ENCODE results near the gene KAT6B.

The KAT6B gene

DNA sequence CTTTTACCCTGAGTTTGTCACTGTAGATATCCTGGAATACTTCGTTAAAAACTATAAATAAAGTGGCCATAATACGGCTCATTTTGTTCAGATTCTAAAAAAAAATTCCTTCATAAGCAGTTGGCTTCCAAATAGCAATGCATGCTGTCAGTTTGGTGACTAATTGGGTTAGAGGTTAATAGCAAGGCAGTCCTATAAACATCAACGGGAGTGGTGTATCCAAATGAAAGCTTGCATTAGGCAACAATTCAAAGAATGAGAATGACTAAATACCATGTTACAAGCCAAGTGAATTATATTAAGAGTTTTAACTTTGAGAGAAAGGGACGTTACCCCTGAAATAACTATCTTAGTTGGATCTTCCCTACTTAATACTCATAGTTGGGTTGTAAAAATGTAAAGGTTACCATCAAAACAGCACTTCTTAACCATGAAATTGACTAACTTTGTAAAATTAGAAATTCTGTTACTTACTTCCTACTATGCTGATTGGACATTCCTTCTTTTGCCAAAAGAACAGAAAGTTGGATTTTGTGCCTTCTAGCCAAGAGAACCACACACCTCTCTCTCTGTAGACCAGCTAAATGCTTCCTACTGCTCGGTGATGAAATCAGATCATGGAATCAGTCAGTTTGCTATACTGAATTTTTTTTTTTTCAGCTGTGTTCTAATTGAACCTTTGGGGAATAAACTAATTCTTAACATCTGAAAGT lies 98.0 kb downstream of the KAT6B start:
- no peak for DNase-seq

DNA sequence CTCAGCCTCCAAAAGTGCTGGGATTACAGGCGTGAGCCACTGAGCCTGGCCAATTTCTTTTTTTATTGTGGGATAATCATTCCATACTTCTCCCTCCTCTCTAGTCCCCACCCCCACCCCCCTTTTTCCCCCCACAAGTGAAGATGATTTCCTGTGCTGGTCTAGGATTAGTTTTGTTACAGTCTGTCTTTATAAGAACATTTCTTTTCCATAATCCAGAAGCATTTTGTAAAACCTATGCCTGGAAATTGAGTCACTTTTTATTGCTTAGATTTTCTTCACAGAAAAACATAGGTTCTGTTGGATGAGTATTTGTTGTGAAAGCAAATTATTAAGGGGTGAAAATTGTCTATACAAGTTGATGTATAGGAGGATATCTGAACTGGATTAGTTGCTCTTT lies 98.9 kb downstream of the KAT6B start:
- DNase-seq = no peak

DNA sequence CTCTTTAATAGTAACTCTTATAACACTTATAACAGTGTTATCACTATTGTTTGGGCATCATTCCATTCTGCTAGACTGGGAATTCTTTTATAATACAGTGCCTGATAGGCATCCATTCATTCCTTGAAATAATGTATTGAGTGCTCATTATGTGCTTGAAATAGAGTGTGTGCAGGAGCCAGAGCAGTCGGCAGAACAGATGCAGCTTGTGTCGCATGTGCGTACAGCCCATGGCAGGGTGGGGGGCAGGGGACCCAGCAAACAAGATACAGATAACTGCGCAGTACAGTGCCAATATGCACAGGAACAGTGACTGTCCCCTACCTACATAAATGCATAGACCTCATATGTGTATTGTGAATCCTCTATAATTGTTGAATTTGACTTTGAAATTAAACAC lies 99.3 kb downstream of the KAT6B start:
- no peak for DNase-seq

DNA sequence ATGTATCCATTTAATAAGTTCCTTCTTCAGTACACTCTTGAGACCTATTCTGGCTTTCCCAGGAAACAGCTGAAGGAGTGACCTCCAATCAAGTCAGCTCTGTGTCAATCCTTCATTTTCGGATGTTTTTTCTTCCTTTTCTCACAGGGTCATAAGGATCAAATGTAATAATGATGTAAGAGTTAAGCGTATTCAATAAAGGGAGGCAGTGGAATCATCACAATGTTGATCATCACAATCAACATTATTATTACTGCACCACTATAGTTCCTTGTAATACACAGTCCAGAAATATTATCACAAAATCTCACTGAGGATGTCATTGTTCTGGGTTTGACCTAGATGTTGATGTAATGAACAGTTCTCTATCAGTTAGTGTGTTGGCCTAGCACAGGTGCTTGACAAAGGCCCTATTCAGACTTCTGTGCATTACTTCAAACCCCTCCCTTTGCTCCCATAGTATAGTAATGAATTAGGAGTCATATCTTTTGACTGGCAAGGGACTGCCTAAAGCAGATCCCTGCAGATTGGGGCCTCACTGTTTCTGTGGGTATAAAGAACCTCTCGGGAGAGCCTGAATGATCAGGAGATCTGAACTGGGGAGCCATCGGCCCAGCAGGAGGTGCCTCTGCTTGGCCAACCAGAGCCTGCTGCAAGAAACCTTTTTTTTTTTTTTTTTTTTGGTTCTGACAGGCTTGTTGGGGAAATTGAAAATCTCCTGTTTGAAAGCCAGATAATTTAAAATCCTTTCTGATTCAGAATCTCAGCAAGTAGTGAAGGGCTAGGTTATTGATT lies 100.6 kb downstream of the KAT6B start:
- no peak for DNase-seq

DNA sequence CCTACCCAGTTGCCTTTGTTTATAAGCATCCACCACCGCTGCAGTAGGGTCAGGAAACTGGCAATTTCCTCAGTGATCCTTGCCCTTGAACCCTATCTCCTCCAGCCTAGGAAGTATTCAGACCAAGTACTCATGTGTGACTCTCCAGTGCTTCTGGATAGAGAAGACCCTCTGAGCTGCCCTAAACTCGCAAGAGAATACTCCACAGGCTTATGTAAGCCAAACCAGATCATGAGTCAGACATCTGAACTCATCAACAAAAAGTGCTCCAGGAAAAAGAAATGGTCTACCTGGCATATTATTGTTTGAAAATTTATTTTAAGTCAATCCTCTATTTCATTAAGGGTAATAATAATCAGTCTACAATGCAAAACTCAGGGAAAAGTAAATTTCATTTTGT lies 101.3 kb downstream of the KAT6B start:
- no peak for DNase-seq

DNA sequence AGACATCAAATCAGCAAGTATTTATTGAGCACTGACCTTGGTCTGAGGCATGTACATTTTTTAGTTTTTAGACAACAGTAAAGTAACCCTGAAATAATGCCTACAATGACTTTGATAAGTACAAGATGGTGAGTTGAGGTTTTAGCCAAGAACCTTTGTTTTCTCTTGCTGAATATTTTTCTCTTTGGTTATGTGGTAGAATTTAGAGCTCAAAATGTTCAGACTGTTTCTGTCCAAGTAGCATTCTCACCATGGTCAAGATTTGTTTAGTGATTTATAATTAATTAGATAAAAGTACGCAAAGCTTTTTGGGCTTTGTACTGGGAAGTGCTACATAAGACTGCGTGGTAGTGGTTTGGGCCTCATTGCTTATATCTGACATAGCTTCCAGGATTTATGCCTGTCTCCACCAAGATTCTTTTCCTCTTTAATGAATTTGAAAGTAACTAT lies 102.4 kb downstream of the KAT6B start:
- DNase-seq = no peak

DNA sequence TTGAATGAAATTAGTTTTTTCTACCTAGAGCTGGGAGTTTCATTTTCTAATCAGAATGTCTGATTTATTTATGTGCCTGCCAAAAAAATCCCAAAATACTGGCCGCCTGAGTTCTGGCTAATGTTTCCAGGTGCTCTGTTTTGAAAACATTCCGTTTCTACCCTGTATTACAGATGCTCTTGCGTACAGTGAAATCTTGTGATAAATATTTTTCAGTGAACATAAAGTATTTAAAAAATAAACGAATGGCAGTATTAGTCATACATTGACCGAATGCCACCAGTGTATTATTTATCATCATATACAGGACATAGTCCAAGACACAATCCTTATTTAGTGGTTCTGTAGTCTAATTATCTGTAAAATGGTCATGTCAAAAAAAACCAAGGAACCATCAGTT lies 102.8 kb downstream of the KAT6B start:
- no peak for DNase-seq

DNA sequence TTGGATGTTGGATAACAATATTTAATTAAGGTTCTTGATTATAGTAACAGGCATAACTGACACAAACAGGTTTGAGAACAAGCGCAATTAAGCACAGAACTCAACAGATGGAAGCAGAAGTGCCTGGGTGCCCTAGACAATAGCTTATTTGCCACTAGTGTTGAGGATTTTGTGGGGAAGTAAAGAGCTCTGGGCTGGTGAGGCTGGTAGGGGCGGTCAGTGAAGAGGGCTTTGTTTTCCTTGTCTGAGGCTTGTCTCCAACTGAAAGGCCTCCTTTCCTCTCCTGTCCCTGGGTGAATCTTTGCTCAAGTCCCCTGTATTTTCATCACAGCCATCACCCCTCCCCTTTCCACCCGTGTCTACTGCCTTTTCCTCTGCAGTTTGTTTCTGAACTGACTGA lies 104.6 kb downstream of the KAT6B start:
- DNase-seq = no peak

DNA sequence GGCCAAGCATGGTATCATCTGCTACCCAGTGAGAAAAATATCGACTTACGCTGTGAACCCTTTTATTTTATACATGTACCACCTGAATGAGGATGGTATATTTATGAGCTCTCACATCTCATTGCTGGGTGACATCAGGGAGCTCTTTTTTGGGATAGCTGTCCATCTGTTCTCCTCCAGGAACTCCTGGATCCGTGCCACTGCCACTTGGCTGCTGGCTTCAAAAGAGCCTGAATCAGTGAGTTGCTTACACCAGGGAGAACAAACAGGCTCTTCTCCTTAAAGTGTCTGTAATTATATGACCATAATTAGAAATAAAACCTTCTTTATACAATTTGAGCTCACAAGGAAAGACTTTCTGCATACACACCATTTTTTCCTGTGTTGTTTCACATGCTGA lies 106.2 kb downstream of the KAT6B start:
- DNase-seq = no peak

DNA sequence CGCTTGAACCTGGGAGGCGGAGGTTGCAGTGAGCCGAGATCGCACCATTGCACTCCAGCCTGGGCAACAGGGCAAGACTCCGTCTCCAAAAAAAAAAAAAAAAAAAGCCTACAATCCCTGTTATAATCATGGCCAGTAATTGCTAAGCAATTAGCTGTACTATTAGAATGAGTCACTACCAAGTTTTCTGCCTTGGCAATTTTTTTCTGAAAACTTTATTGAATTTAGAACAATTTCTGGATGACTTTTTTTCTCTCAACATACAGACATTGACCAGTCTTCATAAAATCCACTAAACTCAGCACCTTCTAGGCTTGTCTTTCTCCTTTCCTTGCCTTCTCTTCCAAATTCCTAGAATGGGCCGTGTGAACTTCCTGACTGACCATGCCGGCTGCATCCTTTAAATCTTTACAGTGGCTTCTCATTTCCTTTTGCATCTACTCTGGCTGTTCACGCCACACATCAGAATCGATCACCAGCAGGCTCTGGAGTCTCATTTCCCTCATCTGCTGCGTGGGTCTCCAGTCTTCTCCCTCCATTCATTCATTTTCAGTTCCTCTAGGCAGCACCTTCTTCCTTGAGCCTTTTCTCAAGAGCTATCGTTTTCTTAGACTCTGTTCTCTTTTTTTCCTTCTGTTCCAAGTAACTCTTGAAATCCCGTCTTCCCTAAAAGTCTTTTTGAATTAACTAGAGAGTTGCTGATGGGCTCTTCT lies 107.9 kb downstream of the KAT6B start:
- no peak for DNase-seq

DNA sequence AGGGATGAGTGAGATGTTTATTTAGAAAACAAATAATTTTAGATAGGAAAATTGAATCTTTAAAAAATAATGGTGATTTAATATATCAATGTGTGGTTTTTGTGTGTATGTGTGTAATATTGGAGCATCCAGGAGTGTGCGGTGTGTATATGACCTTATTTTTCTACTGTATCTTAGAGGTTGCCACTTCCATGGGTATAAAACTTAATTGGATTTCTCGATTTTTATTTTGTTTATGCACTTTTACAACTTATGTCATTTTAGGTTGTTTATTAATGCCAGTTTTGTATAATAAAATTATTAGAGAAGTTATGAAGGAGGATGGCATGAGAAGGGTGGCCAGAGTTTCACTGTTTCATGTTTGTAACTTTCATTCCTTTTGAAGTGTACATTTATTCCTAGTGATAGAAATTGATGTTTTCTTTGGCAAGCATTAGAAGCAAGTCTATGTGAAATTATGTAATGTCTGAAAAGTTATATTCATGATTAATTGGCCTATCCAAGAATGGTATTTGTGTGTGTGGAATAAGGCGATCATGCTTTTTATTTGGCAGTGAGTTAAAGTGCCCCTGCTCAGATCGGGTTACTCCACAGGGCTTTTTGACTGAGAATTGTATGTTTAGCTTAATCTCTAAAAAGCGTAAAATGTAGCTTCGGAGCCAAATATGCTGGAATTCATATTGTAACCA lies 110.3 kb downstream of the KAT6B start:
- DNase-seq = no peak

DNA sequence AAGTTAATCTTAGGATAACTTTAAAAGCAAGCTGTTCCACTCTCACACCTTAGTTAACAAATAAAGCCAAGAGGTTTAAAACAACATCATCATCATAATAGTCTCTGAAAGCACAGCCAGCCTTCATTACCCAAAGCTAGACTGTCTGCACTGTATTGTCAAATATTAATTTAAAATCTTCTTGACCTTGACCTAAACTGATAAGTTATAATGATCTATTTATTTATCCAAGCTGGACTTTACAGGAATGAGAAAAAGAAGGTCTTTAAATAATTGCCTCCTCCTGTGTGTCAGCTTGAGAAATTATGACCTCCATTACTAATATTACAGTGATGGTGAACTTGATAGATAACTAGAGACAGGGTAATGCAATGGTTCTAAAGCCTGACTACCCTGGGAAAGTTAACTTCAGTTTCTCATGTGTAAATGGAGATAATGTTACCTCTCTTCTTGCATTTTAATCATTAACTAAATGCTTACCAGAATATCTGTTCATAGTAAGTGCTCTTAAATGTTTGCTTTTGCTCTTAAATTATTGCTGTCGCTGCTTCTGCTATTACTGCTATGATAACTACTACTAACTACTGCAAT lies 111.0 kb downstream of the KAT6B start:
- DNase-seq = no peak

DNA sequence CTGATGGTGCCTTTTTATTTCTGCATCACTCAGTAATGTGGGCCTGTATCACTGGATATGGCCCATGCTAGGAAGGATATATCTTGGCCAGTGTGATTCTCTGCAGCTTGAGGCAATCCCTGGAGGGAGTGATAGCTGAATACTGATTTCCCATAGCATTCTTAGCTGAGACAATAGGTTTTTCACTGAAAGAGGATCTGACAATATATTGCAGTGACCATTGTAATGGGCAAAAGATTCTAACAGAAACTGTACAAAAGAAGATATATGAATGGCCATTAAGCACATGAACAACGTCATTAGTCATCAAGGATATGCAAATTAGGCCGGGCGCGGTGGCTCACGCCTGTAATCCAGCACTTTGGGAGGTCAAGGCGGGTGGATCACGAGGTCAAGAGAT lies 117.8 kb downstream of the KAT6B start:
- DNase-seq = no peak

DNA sequence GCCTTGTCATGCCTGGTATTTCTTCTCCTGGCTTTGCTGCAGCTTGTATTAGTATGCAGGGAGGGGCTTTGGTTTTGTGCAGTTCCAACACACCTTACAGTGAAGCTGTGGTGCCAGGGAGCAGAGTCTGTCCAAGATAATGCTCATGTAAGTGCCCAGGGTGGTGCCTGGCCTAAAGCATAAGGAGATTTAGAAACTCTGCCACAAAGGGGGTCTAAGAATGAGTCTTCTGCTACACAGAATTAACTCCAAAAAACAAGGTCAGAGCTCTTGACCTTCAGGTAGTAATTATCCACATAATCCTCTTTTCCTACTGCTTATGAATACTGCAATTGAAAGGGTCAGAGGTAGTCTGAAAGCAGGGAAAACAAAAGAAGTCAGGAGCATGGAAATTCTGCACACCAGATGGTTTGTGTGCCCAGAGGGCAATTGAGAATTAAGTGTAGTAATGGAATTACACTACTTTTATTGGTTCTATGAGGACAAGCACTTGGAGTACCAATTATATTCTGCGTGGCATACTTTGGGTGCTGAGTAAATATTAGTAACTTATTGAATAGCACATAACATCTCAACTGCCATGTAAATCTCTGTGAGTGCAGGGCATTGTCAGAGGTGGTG lies 121.5 kb downstream of the KAT6B start:
- DNase-seq = no peak

DNA sequence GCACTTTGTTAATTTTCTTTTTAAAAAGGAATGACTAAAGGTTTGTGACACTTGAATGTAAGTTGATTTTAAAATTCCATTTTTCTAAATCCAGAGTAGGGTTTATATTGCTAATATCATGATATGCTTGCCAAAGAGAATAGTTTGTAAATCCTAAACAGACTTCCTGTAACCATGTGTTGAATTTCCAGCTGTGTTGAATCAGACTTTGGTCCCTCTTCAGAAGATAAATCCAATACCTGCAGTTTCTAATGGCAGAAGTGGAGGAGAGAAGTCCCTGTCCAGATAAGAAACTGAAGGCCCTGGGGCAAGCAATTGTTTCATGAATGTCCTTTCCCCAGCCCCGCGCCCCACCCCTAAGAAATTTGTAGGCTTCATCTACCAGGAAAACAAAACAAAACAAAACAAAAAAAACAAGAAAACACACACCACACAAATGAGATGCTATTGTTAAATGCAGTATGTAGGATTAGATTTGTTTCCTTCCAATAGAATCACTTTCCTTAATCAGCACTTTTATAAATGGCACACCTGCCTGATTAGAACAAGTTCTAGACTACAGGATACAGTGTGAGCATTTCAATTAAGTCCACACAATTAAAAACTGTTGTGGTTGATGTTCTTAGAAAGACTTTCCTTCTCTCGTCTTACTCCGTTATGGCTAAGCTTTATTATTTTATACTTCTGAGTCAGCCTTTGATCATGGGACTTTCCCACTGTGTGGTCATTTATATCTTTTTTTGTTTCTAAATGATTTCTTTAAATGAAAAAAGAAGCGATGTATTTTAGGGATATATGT lies 122.8 kb downstream of the KAT6B start:
- no peak for DNase-seq

DNA sequence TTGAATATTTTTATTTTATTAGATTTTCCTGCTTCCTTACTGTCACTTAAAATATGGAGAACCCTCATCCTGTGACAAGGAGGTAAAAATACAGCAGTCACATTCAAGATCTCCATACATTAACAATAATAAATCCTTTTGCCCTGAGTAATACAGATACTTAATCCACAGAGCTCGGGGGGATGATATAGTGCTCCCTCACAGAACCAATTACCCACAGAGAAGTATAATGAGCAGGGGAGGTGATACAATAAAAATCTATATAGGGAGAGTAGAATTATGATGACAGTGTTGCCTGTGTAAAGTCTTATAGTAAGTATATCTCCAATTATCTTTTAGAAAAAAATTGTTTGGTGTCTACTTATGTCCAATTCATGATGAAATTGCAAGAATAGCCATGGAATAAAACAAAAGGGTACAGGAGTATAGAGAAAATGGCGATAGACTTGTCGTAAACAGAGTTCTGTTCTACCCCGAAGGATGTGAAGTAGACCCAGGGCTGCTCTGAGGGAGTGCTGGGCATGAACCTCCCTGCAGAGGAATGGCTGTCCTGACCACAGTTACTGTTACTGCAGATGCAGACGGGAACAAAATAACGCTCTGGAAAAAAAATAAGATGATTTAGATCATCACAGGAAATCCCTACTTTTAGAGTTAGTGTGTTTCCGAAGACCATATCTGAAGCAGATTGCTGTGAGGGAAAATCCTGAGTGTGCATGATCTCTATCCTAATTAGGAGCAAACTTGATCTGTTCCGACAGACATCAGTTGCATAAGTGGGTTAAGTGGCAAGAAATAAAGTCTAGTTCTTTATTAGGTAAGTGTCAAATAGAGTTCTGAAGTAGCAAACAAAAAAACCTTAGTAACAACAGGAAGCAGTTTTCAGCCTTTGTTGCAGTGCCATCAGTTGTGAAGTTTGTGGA lies 123.7 kb downstream of the KAT6B start:
- DNase-seq = no peak

DNA sequence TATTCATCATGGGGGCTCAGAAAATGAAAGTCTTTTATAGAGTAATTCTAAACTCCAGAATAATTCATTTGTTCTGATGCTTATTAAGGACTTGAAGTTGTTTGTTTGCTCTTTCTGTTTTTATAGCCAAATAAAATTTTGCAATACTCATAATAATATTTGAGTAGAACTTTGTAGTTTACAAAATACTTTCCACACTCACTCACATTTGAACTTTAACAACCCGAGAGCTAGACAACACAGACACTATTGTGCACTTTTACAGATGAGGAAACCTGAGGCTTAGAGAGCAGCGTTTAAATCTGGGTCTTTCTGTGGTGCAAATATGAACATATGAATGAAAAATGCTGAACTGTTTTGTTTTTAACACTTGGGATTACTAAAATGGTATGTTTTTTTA lies 126.8 kb downstream of the KAT6B start:
- DNase-seq = no peak

DNA sequence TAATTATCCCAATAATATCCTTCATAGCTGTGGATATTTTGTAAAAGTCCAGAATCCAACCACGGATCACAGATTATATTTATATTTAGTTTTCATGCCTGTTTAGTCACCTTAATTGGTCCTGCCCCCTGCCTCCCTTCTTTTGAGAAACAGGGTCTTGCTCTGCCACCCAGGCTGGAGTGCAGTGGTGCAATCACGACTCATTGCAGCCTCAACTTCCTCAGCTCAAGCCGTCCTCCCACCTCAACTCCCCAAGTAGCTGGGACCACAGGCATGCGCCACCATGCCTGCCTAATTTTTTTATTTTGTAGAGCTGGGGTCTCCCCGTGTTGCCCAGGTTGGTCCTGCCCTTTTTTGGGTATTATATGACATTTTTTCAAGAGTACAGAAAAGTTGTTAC lies 129.4 kb downstream of the KAT6B start:
- no peak for DNase-seq

DNA sequence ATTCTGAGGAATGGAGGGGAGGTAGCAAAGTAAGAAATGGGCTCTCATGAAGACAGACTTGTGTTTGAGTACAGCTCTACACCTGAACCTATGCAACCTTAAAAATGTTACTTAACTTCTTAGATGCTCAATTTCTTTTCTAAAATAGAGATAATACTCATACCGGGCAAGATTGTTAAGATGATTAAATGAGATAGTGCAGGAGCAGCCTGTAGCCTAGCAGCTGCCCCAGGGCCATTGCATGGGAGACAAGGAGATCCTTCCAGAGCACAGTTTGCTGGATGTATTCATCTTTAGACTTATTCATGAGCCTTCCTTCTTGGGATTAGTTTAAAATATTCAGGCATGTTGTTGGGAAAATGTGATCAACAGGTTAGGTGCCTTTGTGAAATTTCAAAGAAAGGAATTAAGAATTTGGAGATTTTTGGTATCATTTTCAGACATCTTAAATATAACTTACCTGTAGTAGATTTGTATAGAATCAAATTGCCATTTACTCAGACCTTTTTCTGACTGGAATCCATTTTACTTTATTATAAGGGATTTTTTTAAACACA lies 130.2 kb downstream of the KAT6B start:
- no peak for DNase-seq

All from activated CD4-positive, alpha-beta T cell treated with anti-CD3 and anti-CD28 coated beads, Interleukin-2, amount 50 U/mL, for 1 hour (primary cell).